GM21423 (cell line): ENCODE measurements around the gene TEX52.

Experiments used
- ATAC-seq: cut with Tn5 transposase; IDR thresholded peaks from one replicate; pipeline ENCODE4 v1.9.1; 2021; ENCODE audit warnings: mild to moderate bottlenecking, moderate library complexity; ENCODE audit not compliant: unreplicated experiment

Gene TEX52

DNA sequence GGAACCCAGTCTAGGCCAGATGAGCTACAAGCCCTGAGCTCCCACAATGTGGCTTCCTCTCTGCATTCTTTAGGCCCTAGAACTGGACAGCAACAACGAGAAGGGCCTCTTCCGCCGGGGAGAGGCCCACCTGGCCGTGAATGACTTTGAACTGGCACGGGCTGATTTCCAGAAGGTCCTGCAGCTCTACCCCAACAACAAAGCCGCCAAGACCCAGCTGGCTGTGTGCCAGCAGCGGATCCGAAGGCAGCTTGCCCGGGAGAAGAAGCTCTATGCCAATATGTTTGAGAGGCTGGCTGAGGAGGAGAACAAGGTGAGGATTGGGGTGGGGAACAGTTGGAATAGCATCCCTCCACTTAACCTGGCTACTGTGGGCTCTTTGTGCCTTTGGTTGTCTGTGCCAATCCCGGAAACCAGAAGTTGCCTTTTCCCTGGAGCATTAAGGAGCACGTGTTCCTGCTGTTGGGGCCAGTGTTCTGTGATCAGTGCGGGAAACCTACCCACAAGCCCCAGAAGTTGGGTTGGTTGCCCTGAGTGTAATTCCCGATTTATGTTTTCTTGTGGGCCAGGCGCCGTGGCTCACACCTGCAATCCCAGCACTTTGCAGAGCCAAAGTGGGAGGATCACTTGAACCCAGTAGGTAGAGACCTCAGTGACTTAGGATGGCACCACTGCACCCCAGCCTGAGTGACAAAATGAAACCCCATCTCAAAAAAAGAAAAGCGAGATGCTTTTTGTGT lies 55.6 kb downstream of the TEX52 start:
- ATAC-seq, result no peak

DNA sequence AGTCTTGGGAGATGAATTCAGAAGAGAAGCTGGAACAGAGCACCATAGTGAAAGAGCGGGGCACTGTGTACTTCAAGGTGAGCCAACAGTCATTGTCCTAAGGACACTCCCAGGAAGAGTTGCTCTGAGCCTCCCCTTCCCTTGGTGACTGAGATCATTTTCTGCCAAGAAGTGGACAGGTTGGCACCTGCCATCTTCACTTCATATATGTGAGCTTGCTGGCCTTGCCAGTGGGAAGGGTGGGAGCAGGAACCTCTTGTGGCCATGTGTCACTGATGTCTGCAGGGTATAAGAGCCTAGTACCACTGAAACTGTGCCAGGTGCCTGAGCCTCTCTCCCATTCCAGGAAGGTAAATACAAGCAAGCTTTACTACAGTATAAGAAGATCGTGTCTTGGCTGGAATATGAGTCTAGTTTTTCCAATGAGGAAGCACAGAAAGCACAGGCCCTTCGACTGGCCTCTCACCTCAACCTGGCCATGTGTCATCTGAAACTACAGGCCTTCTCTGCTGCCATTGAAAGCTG lies 56.7 kb downstream of the TEX52 start:
- ATAC-seq, result no peak
